GM06990 (cell line): ENCODE measurements around the gene CR2.

Experiments
- DNase-seq: peaks from one replicate; pipeline ENCODE4 v3.0.0-alpha.2; 2011; ENCODE audit not compliant: insufficient read length; ENCODE audit errors: extremely low read depth
- H3K27me3 ChIP-seq: replicated peaks from 2 replicates; pipeline ENCODE4 v1.6.0; 2011; ENCODE audit warnings: low read length; ENCODE audit not compliant: control insufficient read depth, insufficient read depth
- H3K36me3 ChIP-seq: 2 replicates; pipeline ENCODE4 v1.5.1; 2011; ENCODE audit warnings: low read length; ENCODE audit not compliant: control insufficient read depth, insufficient read depth
- H3K4me3 ChIP-seq: replicated peaks from 2 replicates; pipeline ENCODE4 v1.5.1; 2011; ENCODE audit warnings: low read depth, mild to moderate bottlenecking, control low read depth, low read length
- CTCF ChIP-seq: IDR thresholded peaks from 2 replicates; pipeline ENCODE4 v1.5.1; 2011; ENCODE audit warnings: low read length, control low read depth, mild to moderate bottlenecking, inconsistent platforms; ENCODE audit not compliant: insufficient read depth, poor library complexity, severe bottlenecking

Gene CR2

GRCh38 chr1:207423560-207424292 lies 30.4 kb upstream of the CR2 start:
- H3K36me3 ChIP-seq: no peaks in the 10 kb centered on the region
- H3K4me3 ChIP-seq: peak overlapping the region; percentile 60
- DNase-seq: no peak
- H3K27me3 ChIP-seq: no peaks in the 10 kb centered on the region
- TF ChIP-seq CTCF: peak; percentile 46

- no peaks in the 10 kb centered on the region for H3K27me3 ChIP-seq
- DNase-seq: peak; percentile 54
- TF ChIP-seq CTCF: no peak
Observed at GRCh38 chr1:207424570-207425131, 29.5 kb upstream of the CR2 start.

GRCh38 chr1:207427832-207428585 lies 26.1 kb upstream of the CR2 start:
- no peak for DNase-seq
- no peak for TF ChIP-seq CTCF
- Histone ChIP-seq H3K27me3 (no peaks in the 10 kb centered on the region), H3K36me3 (no peaks in the 10 kb centered on the region), H3K4me3 (no peak overlapping the region)

More at GRCh38 chr1:207424570-207425131, 29.5 kb upstream of the CR2 start:
- Histone ChIP-seq H3K36me3 (no peaks in the 10 kb centered on the region), H3K4me3 (peak overlapping the region; percentile 49)

- H3K27me3 ChIP-seq: no peaks in the 10 kb centered on the region
Observed at GRCh38 chr1:207428783-207429182, 25.3 kb upstream of the CR2 start.

GRCh38 chr1:207429963-207430362 lies 24.2 kb upstream of the CR2 start:
- H3K36me3 ChIP-seq: no peaks in the 10 kb centered on the region
- no peak for DNase-seq

More at GRCh38 chr1:207428783-207429182, 25.3 kb upstream of the CR2 start:
- Histone ChIP-seq H3K4me3 (no peak overlapping the region), H3K36me3 (no peaks in the 10 kb centered on the region)
- no peak for DNase-seq
- TF ChIP-seq CTCF: no peak

More at GRCh38 chr1:207429963-207430362, 24.2 kb upstream of the CR2 start:
- no peak for TF ChIP-seq CTCF
- Histone ChIP-seq H3K27me3 (no peaks in the 10 kb centered on the region), H3K4me3 (no peak overlapping the region)
